ENCODE measurements around the gene DLX1. TPM values are rescaled to one million over a fixed set of nuclear protein-coding genes. Genes with fewer than 3 reads are reported as not detected.
A peak's percentile ranks its signal among the peaks of the same experiment; 100 is the strongest.

DLX1 gene
- total and polyA plus RNA-seq, 9 of the 15 experiments (the other 6 are each of a cell fraction or from before 2014, with no cell fraction given), result 1.9 to 26.2 (median 9.6) TPM

- TF ChIP-seq ZFX (CRISPR knock-in tag; IDR thresholded peaks at IDR 0.05) (no peak), POLR2AphosphoS2 (IDR thresholded peaks at IDR 0.05; ENCODE audit: low read length) (no peak), TEAD1 (CRISPR knock-in tag; IDR thresholded peaks at IDR 0.05) (peak in 1 of 2 experiments; percentile 75; a peak in 1 of 4 replicates), ASH1L (IDR thresholded peaks at IDR 0.05; ENCODE audit: borderline replicate concordance, low read depth, partially characterized antibody) (no peak), CREB1 (IDR thresholded peaks at IDR 0.05) (no peak; the same call in 1 of the 2 replicates), CREB1 (CRISPR knock-in tag; IDR thresholded peaks at IDR 0.05) (no peak), CTCF (IDR thresholded peaks at IDR 0.05 in 2 of 3, conservative IDR thresholded peaks at IDR 0.05 in 1 of 3; ENCODE audit: insufficient read depth in 2 of 3, low read depth in 1 of 3, low read length in 3 of 3) (peak in 1 of 3 experiments; percentile 6; a peak in 1 of 6 replicates), RB1 (IDR thresholded peaks at IDR 0.05; ENCODE audit: low read depth) (no peak), CUX1 (CRISPR knock-in tag; IDR thresholded peaks at IDR 0.05) (peak; percentile 78; the same call in 1 of the 2 replicates), ZNF280A (IDR thresholded peaks at IDR 0.05; ENCODE audit: low read depth, partially characterized antibody) (no peak), ZNF584 (CRISPR knock-in tag; IDR thresholded peaks at IDR 0.05; ENCODE audit: low read depth) (peak; percentile 79), ARID1B (IDR thresholded peaks at IDR 0.05) (peak; percentile 88), SMARCB1 (IDR thresholded peaks at IDR 0.05; ENCODE audit: insufficient read length, low read depth) (no peak)
Observed at GRCh38 chr2:172066394-172066886, 18.9 kb upstream of the DLX1 start (continued).

Data from K562 (cell line).